Skeletal muscle tissue (tissue), 4 donors: ENCODE measurements around the gene PLEKHG2. TPM values are rescaled to one million over a fixed set of nuclear protein-coding genes. Genes with fewer than 3 reads are reported as not detected.

ENCODE experiments used
- H3K27ac ChIP-seq: one replicate; pipeline ENCODE4 v1.7.0; 2013; ENCODE audit warnings: mild to moderate bottlenecking, low read depth, low read length, inconsistent platforms
- H3K27me3 ChIP-seq, 3 donors: one replicate each; pipeline ENCODE4 v1.7.0; 2013; ENCODE audit warnings: low read length in 3 of 3; ENCODE audit not compliant: control insufficient read depth in 3 of 3, insufficient read depth in 3 of 3
- H3K36me3 ChIP-seq, 3 donors: one replicate each; pipeline ENCODE4 v1.7.0; 2013; ENCODE audit warnings: low read length in 3 of 3; ENCODE audit not compliant: control insufficient read depth in 3 of 3, insufficient read depth in 3 of 3
- H3K4me1 ChIP-seq, 3 donors: one replicate each; pipeline ENCODE4 v1.7.0; 2013; ENCODE audit warnings: low read length in 3 of 3, mild to moderate bottlenecking in 3 of 3; ENCODE audit not compliant: control insufficient read depth in 3 of 3, insufficient read depth in 3 of 3
- H3K4me3 ChIP-seq, 3 donors: one replicate each; pipeline ENCODE4 v1.7.0; 2013; ENCODE audit warnings: low read length in 3 of 3
- H3K9ac ChIP-seq, 3 donors: one replicate each; pipeline ENCODE4 v1.7.0; 2013; ENCODE audit warnings: low read length in 3 of 3, mild to moderate bottlenecking in 3 of 3, moderate library complexity in 2 of 3, low read depth in 1 of 3
- H3K9me3 ChIP-seq, 3 donors: one replicate each; pipeline ENCODE4 v1.7.0; 2013; ENCODE audit warnings: low read length in 3 of 3; ENCODE audit not compliant: control insufficient read depth in 3 of 3
- total RNA-seq: library from RNA; depleted of rRNA; stranded (reverse); fragments of >200 nt; gene quantifications from one replicate; pipeline ENCODE4 v1.2.3, GENCODE V29; 2014
- donor health status: Osteomylitis.

PLEKHG2 gene
- total RNA-seq, 1 donor from 2014 or later, result 15.7 TPM

DNA sequence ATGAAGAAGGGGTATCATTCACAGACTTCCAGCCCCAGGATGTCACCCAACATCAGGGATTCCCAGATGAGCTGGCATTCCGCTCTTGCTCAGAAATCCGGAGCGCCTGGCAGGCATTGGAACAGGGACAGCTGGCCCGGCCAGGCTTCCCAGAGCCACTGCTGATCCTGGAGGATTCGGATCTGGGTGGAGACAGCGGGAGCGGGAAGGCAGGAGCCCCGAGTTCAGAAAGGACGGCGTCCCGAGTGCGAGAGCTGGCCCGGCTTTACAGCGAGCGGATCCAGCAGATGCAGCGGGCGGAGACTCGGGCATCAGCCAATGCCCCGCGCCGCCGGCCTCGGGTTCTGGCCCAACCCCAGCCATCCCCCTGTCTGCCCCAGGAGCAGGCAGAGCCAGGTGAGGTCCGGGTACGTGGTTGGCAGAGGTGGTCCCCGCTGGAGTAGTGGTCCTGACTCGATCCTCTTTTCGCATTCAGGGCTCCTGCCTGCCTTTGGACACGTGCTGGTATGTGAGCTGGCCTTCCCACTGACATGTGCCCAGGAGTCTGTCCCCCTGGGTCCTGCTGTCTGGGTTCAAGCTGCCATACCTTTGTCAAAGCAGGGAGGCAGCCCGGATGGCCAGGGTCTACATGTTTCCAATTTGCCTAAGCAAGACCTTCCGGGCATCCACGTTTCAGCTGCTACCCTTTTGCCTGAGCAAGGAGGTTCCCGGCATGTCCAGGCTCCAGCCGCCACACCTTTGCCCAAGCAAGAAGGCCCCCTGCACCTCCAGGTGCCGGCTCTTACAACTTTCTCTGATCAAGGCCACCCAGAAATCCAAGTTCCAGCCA, 11.0 kb downstream of the PLEKHG2 start:
- Histone ChIP-seq H3K36me3 (peaks cover 6 to 13% (median 7%) of the 10 kb centered on the region in 3 donors), H3K9me3 (no peaks in the 10 kb centered on the region), H3K4me1 (peaks cover 0 to 10% (median 3%) of the 10 kb centered on the region in 3 donors), H3K27me3 (no peaks in the 10 kb centered on the region), H3K4me3 (no peak overlapping the region), H3K9ac (no peak overlapping the region), H3K27ac (no peak overlapping the region)

DNA sequence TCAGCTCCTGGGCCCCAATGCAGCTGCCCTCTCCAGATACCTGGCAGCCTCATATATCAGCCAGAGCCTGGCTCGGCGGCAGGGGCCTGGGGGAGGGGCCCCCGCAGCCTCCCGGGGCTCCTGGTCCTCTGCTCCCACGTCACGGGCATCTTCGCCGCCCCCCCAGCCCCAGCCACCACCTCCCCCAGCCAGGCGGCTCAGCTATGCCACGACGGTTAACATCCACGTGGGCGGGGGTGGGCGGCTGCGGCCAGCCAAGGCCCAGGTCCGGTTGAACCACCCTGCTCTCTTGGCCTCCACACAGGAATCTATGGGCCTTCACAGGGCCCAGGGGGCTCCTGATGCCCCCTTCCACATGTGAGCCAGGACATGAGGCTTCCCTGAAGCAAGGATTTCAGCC, 12.5 kb downstream of the PLEKHG2 start:
- Histone ChIP-seq H3K4me3 (no peak overlapping the region), H3K4me1 (peaks cover 5 to 17% (median 10%) of the 10 kb centered on the region in 3 donors), H3K9ac (no peak overlapping the region), H3K27ac (no peak overlapping the region), H3K9me3 (no peaks in the 10 kb centered on the region), H3K36me3 (peaks cover 0 to 11% (median 0%) of the 10 kb centered on the region in 3 donors), H3K27me3 (no peaks in the 10 kb centered on the region)

DNA sequence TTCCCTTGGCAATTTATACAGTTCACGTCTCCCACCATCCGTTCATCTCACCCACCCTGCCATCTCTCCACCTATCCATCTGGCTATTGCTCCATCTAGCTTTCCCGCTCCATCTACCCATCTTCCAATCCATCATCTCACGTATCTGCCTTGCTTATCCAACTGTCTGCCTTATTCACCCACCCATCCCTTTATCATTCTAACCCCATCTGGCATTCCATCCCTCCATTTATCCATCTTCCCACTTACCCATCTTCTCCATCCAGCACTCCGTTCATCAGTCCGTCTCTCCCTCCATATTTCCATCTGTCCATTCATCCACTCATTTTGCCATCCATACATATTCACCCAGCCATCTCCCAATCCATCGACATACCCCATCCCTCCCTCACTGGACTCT, 13.3 kb downstream of the PLEKHG2 start:
- Histone ChIP-seq H3K27me3 (no peaks in the 10 kb centered on the region), H3K4me1 (peaks cover 5 to 18% (median 10%) of the 10 kb centered on the region in 3 donors), H3K9me3 (no peaks in the 10 kb centered on the region), H3K9ac (no peak overlapping the region), H3K27ac (no peak overlapping the region), H3K36me3 (peaks cover 0 to 8% (median under 1%) of the 10 kb centered on the region in 3 donors), H3K4me3 (no peak overlapping the region)

DNA sequence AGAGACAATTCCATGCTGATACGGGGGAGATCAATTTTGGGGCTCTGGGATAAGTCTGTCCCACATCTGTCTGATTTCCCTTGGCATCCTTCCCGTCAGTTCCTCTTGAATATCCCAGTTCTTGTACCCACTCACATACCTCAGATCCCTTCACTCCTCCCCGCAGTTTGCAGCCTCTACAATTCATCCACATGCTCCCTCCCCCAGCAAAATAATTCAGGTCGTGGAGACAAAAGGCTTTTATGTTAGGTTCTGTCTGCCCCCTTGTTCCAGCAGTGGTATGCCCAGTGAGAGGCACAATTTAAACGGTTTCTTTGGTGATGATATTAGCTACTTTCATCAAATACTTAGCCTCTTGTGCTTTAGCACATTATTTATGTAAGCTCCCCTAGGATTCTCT, 13.7 kb downstream of the PLEKHG2 start:
- H3K4me1 ChIP-seq, result peaks cover 5 to 22% (median 10%) of the 10 kb centered on the region in 3 donors
- H3K9me3 ChIP-seq, result no peaks in the 10 kb centered on the region
- no peak overlapping the region for H3K9ac ChIP-seq
- no peak overlapping the region for H3K4me3 ChIP-seq
- no peak overlapping the region for H3K27ac ChIP-seq
- H3K27me3 ChIP-seq, result no peaks in the 10 kb centered on the region
- peaks cover 2 to 5% (median 4%) of the 10 kb centered on the region in 3 donors for H3K36me3 ChIP-seq

DNA sequence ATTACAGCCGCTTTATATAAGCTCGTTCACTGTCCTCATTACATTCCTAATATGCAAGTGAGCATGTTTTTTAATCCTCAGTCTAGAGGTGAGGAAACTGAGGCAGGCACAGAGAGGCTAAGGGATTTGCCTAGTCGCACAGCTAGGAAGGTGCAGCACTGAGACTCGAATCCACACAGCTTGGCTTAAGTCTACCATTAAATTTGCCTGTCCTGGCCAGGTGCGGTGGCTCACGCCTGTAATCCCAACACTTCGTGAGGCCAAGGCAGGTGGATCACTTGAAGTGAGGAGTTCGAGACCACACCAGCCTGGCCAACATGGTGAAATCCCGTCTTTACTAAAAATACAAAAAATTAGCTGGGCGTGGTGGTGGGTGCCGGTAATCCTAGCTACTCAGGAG, 15.2 kb downstream of the PLEKHG2 start:
- Histone ChIP-seq H3K9ac (no peak overlapping the region), H3K27ac (peak overlapping the region; percentile 28), H3K4me1 (peaks cover 5 to 22% (median 10%) of the 10 kb centered on the region in 3 donors), H3K27me3 (no peaks in the 10 kb centered on the region), H3K4me3 (no peak overlapping the region), H3K36me3 (peaks cover 7 to 10% (median 9%) of the 10 kb centered on the region in 3 donors), H3K9me3 (no peaks in the 10 kb centered on the region)

DNA sequence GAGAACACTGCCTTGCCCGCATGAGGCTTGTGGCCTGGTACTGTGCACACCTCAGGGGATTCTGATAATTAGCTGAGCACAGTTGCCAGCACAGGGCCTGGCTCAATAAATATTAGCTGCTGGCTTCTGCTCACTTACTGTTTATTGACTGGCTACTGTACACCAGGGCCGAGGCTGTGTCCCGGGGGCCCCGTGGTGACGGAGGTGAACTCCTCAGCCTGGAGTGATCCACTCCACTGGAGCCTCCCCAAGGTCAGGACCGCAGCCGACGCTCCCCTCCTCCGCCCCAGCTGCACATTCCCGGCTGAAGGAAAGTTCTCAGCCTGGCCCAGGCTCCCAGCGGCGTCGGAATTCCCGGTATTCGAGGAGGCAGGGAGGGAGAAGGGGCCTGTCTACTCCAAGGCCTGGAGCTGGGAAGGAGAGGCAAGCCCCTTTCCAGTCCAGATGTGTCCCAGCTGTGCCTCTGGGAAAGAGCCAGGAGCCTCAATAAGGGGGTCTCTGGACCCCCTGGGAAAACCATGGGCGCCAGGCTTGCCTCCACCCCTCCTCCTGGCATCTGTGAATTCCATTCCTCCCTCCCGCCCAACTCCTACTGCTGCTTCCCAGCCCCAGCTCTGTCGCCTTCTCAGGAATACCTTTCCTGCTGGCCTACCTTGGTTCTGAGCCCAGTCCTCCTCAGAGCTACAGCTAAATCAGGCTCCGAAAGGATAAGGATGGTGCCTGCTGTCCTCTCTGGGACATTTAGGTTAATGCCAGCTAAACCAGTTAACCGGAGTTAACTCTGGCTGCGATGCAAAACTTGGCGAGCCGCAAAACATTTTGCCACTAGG, 16.0 kb downstream of the PLEKHG2 start:
- Histone ChIP-seq H3K4me1 (peaks cover 5 to 25% (median 11%) of the 10 kb centered on the region in 3 donors), H3K9ac (peak overlapping the region; percentile 36 to 71 (median 36)), H3K27ac (peak overlapping the region; percentile 70), H3K9me3 (no peaks in the 10 kb centered on the region), H3K27me3 (no peaks in the 10 kb centered on the region), H3K4me3 (peak overlapping the region in 1 of 3 donors; percentile 22), H3K36me3 (peaks cover 14 to 18% (median 16%) of the 10 kb centered on the region in 3 donors)

DNA sequence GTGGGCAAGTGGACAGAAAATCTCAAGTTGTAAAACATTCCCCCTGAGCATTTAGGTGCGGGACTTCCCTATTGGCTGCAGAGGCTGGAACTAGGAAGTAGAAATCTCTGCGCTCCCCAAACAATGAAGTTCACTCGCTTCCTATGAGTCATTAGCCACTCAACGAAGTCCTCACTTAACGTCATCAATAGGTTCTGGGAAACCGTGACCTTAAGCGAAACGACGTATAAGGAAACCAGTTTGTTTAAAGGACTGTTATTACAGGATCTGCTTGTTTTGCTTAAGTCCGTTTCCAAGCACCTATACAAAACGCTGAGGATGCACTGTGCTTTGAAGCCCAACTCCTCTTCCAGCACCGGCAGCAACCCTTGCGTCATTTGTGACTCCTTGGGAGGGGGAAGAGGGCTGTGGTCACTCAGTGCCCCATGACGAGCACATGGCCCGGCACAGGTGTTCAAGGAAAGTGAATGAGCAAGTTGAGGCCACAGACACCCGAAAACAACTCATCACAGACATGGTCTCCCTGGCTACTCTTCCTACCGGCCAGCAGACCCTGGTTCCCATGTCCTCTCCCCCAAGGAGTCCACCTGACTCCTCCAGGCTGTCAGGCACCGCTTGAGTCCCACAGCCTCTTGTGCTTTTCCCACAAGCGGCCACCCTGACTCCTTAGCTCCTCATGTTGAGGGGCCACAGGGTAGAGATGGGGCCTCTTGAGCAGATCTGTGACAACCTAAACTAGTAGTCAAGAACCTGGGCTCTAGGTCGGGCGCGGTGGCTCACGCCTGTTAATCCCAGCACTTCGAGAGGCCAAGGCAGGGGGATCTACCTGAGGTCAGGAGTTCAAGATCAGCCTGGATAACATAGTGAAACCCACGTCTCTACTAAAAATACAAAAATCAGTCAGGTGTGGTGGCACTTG, 18.5 kb downstream of the PLEKHG2 start:
- no peak overlapping the region for H3K9ac ChIP-seq
- H3K4me1 ChIP-seq, result peaks cover 21 to 47% (median 30%) of the 10 kb centered on the region in 3 donors
- H3K27ac ChIP-seq, result peak overlapping the region; percentile 85

DNA sequence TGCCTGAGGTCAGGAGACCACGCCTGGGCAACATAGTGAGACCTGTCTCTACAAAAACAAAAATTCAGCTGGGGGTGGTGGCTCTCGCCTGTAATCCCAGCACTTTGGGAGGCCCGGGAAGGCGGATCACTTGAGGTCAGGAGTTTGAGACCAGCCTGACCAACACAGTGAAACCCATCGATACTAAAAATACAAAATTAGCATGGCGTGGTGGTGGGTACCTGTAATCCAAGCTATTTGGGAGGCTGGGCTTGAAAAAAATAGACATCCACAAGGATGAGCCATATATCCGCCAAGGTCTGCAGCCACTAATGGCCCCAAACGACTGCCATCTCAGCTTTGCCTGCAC, 20.2 kb downstream of the PLEKHG2 start:
- Histone ChIP-seq H3K4me3 (no peak overlapping the region), H3K36me3 (peaks cover 25 to 27% (median 27%) of the 10 kb centered on the region in 3 donors), H3K9ac (no peak overlapping the region), H3K27ac (no peak overlapping the region), H3K27me3 (no peaks in the 10 kb centered on the region), H3K4me1 (peaks cover 28 to 52% (median 37%) of the 10 kb centered on the region in 3 donors), H3K9me3 (no peaks in the 10 kb centered on the region)

More for the DNA sequence above, 18.5 kb downstream of the PLEKHG2 start:
- no peak overlapping the region for H3K4me3 ChIP-seq
- H3K27me3 ChIP-seq, result no peaks in the 10 kb centered on the region
- peaks cover 25 to 27% (median 27%) of the 10 kb centered on the region in 3 donors for H3K36me3 ChIP-seq
- H3K9me3 ChIP-seq, result no peaks in the 10 kb centered on the region

DNA sequence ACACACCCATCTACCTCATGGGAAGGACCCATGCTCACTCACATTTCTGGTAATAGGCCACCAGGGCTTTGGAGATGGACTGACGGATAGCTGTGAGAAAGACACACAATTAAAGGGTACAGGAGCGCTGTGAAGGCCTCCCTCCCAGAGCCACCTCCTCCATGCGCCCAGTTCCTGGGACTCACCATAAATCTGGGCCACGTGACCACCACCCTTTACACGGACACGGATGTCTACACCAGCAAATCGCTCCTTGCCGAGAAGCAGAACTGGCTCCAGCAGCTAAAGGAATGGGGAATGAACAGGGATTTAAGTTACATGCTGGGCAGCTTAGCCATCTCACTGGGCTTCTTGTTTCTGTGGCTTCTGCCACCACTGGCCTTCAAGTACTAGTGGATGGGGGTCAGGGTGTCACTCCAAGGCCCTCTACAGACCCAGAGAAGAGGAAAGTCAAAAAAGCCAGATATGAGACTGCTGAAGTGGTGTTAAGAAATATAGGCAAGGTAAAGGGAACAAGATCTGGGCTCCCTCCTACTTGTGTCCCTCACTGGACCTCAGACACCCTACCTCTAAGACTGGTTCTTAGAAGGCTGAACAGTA, 21.1 kb downstream of the PLEKHG2 start:
- no peaks in the 10 kb centered on the region for H3K9me3 ChIP-seq
- no peak overlapping the region for H3K27ac ChIP-seq
- no peak overlapping the region for H3K9ac ChIP-seq
- peaks cover 27 to 45% (median 33%) of the 10 kb centered on the region in 3 donors for H3K4me1 ChIP-seq
- peaks cover 25 to 27% (median 27%) of the 10 kb centered on the region in 3 donors for H3K36me3 ChIP-seq
- no peak overlapping the region for H3K4me3 ChIP-seq
- no peaks in the 10 kb centered on the region for H3K27me3 ChIP-seq
